Transverse colon (tissue), 4 donors: ENCODE data around the gene TBX5. TPM values are rescaled to one million over a fixed set of nuclear protein-coding genes. Genes with fewer than 3 reads are reported as not detected.

Source experiments
- DNase-seq: peaks from one replicate; pipeline ENCODE4 v3.0.0-alpha.2; 2019
- H3K27ac ChIP-seq, 4 donors: fragments of 200-600 bp; sonication (generic); 2 replicates each; pipeline ENCODE4 v1.5.1; 2016 to 2018; ENCODE audit warnings: inconsistent platforms in 4 of 4
- H3K27me3 ChIP-seq: fragments of 200-600 bp; sonication (generic); 2 replicates; pipeline ENCODE4 v1.5.1; 2017; ENCODE audit warnings: inconsistent platforms
- H3K36me3 ChIP-seq, 4 donors: fragments of 200-600 bp; sonication (generic); 2 replicates each; pipeline ENCODE4 v1.5.1; 2017 to 2019; ENCODE audit warnings: inconsistent platforms in 4 of 4
- H3K4me1 ChIP-seq, 4 donors: fragments of 200-600 bp; sonication (generic); 2 replicates each; pipeline ENCODE4 v1.5.1; 2017 to 2020; ENCODE audit warnings: inconsistent platforms in 4 of 4
- H3K4me3 ChIP-seq, 4 donors: fragments of 200-600 bp; sonication (generic); 1 replicate in 1 of 4; 2 replicates in 3 of 4; pipeline versions ENCODE4 v1.5.1 to v1.6.1; 2017 to 2019; ENCODE audit warnings: inconsistent platforms in 4 of 4
- H3K9me3 ChIP-seq, 2 donors: fragments of 200-600 bp; sonication (generic); 2 replicates each; pipeline ENCODE4 v1.5.1; 2017 to 2019; ENCODE audit warnings: inconsistent platforms in 2 of 2
- CTCF ChIP-seq, 5 experiments: fragments of 200-600 bp in 3 of 5; fragments of 450-650 bp in 2 of 5; sonication (generic) in 3 of 5; IDR thresholded peaks; 1 replicate in 2 of 5; 2 replicates in 3 of 5; pipeline ENCODE4 v1.5.1; 2016 to 2017; ENCODE audit warnings: antibody characterized with exemption in 5 of 5, inconsistent platforms in 3 of 5, mild to moderate bottlenecking in 2 of 5, moderate library complexity in 1 of 5
- EP300 ChIP-seq: sonication (generic); formaldehyde crosslinking; IDR thresholded peaks from one replicate; pipeline ENCODE4 v1.6.1; 2017; ENCODE audit warnings: antibody characterized with exemption, low read depth
- POLR2A ChIP-seq: fragments of 450-650 bp; IDR thresholded peaks from one replicate; pipeline ENCODE4 v1.6.1; 2016; ENCODE audit warnings: antibody characterized with exemption, mild to moderate bottlenecking, moderate library complexity
- POLR2AphosphoS5 ChIP-seq, 3 donors: sonication (generic); formaldehyde crosslinking; IDR thresholded peaks; one replicate each; pipeline ENCODE4 v1.6.1; 2016; ENCODE audit warnings: antibody characterized with exemption in 3 of 3
- WGBS, 2 donors: methylation state at CpG; one replicate each; pipeline ENCODE4 v1.1.5; 2018; ENCODE audit warnings: low coverage in 1 of 2; 5-methylcytosine and 5-hydroxymethylcytosine counted together
- in situ Hi-C, 4 donors: fragments of 200-750 bp; cut with MboI; loops; one replicate each; pipeline versions ENCODE4 v1.15.0 to v1.15.1; 2017; ENCODE audit warnings: low sequenced_read_pairs in 3 of 4, low pct_ligation_motif_present in 1 of 4, low pct_unique_long_range_greater_than_20kb in 1 of 4
- intact Hi-C: fragments of 100-400 bp; cut with DNase I; formaldehyde crosslinking; loops from one replicate; pipeline ENCODE4 v1.15.1; 2023; ENCODE audit warnings: low total_unique reads
- total RNA-seq, 4 donors: library from RNA; depleted of rRNA; stranded (reverse); fragments of >200 nt; gene quantifications; one replicate each; pipeline ENCODE4 v1.1.0, GENCODE V29; 2016

The TBX5 gene
- total RNA-seq, 4 donors from 2014 or later = not detected

- intact Hi-C loops (no loop called here), in situ Hi-C loops (no loop called here)
- no peaks in the 10 kb centered on the region for H3K36me3 ChIP-seq
- DNase-seq = no peak
- no peak overlapping the region for H3K4me3 ChIP-seq
- H3K4me1 ChIP-seq = no peaks in the 10 kb centered on the region
- no peak for TF ChIP-seq CTCF (IDR thresholded peaks at IDR 0.05)
- no peak for TF ChIP-seq EP300
- no peak for TF ChIP-seq POLR2AphosphoS5 (IDR thresholded peaks at IDR 0.05)
- TF ChIP-seq POLR2A = no peak
- peaks cover 3% of the 10 kb centered on the region for H3K27me3 ChIP-seq
- H3K9me3 ChIP-seq = no peaks in the 10 kb centered on the region
- WGBS, 2 donors = 51 to 70% methylated on average over 2 of the region's 2 CpGs
- no peak overlapping the region for H3K27ac ChIP-seq
These were observed 66.3 kb downstream of the TBX5 start for GRCh38 chr12:114339626-114340025.

GRCh38 chr12:114335607-114336006, 70.3 kb downstream of the TBX5 start:
- Histone ChIP-seq H3K9me3 (no peaks in the 10 kb centered on the region), H3K4me1 (no peaks in the 10 kb centered on the region), H3K4me3 (no peak overlapping the region), H3K27me3 (no peaks in the 10 kb centered on the region), H3K36me3 (no peaks in the 10 kb centered on the region), H3K27ac (no peak overlapping the region)
- in situ Hi-C loops (no loop called here), intact Hi-C loops (no loop called here)
- TF ChIP-seq POLR2AphosphoS5 (IDR thresholded peaks at IDR 0.05) (no peak), POLR2A (no peak), CTCF (IDR thresholded peaks at IDR 0.05) (no peak), EP300 (no peak)
- WGBS, 2 donors = 19 to 40% methylated on average over 2 to 5 of the region's 5 CpGs
- DNase-seq = no peak

- TF ChIP-seq POLR2A (no peak), POLR2AphosphoS5 (IDR thresholded peaks at IDR 0.05) (no peak), CTCF (IDR thresholded peaks at IDR 0.05) (no peak), EP300 (no peak)
- no peaks in the 10 kb centered on the region for H3K36me3 ChIP-seq
- in situ Hi-C loops (no loop called here), intact Hi-C loops (no loop called here)
- DNase-seq = no peak
- H3K4me3 ChIP-seq = no peak overlapping the region
- H3K4me1 ChIP-seq = no peaks in the 10 kb centered on the region
- no peaks in the 10 kb centered on the region for H3K27me3 ChIP-seq
- no peak overlapping the region for H3K27ac ChIP-seq
- WGBS, 2 donors = 70 to 100% methylated on average over 1 to 5 of the region's 5 CpGs
- no peaks in the 10 kb centered on the region for H3K9me3 ChIP-seq
These were observed 71.5 kb downstream of the TBX5 start for GRCh38 chr12:114334395-114334794.

GRCh38 chr12:114328292-114328691, 77.7 kb downstream of the TBX5 start:
- no peaks in the 10 kb centered on the region for H3K27me3 ChIP-seq
- in situ Hi-C loops = no loop called here
- no peak for DNase-seq
- TF ChIP-seq POLR2A (no peak), POLR2AphosphoS5 (IDR thresholded peaks at IDR 0.05) (no peak), EP300 (no peak), CTCF (IDR thresholded peaks at IDR 0.05) (no peak)
- H3K4me3 ChIP-seq = no peak overlapping the region
- no peaks in the 10 kb centered on the region for H3K4me1 ChIP-seq
- no peak overlapping the region for H3K27ac ChIP-seq
- H3K36me3 ChIP-seq = no peaks in the 10 kb centered on the region
- H3K9me3 ChIP-seq = no peaks in the 10 kb centered on the region
- intact Hi-C loops = no loop called here
- 33 to 82% methylated on average over 1 to 2 of the region's 2 CpGs for WGBS, 2 donors
